Lower lobe of right lung (tissue), 2 donors: Measurements from ENCODE around the gene DLX5. TPM values are rescaled to one million over a fixed set of nuclear protein-coding genes. Genes with fewer than 3 reads are reported as not detected.

ENCODE experiments used
- ATAC-seq, 2 donors: fragments of 200-7000 bp; cut with Tn5 transposase; one replicate each; pipeline ENCODE4 v1.9.1; 2020 to 2022; ENCODE audit warnings: mild to moderate bottlenecking in 2 of 2, moderate library complexity in 2 of 2
- DNase-seq: peaks from one replicate; pipeline ENCODE4 v3.0.0-alpha.2; 2020
- H3K27ac ChIP-seq: fragments of 200-600 bp; one replicate; pipeline ENCODE4 v1.8.0; 2022
- H3K27me3 ChIP-seq: fragments of 200-600 bp; one replicate; pipeline ENCODE4 v1.8.0; 2022; ENCODE audit warnings: low read depth
- H3K36me3 ChIP-seq: fragments of 200-600 bp; one replicate; pipeline ENCODE4 v1.8.0; 2022; ENCODE audit warnings: mild to moderate bottlenecking
- H3K4me1 ChIP-seq: fragments of 200-600 bp; one replicate; pipeline ENCODE4 v1.8.0; 2022
- H3K4me3 ChIP-seq: fragments of 200-600 bp; one replicate; pipeline ENCODE4 v1.8.0; 2022; ENCODE audit warnings: mild to moderate bottlenecking
- H3K9me3 ChIP-seq: fragments of 200-600 bp; one replicate; pipeline ENCODE4 v1.8.0; 2022
- intact Hi-C: fragments of 100-400 bp; cut with DNase I; formaldehyde crosslinking; loops from one replicate; pipeline ENCODE4 v1.11.0; 2022
- total RNA-seq: library from RNA; stranded (reverse); fragmentation: NEBNext Ultra II Directional; extraction: Animal tissue kit (Norgen Biotek cat#: 25700); gene quantifications from one replicate; pipeline ENCODE4 v1.2.1, GENCODE V29; 2021
- TF ChIP-seq, protein P1 (sequence below): fragments of 200-600 bp; IDR thresholded peaks from one replicate; pipeline ENCODE4 v1.8.0; 2022; ENCODE audit warnings: antibody characterized with exemption, mild to moderate bottlenecking
- donor health status: DM: no; HTN: yes; CAD: no; lungs with severe emphysema.

DLX5 gene
- total RNA-seq, 1 donor from 2014 or later, result not detected

- H3K27me3 ChIP-seq, result peaks cover 98% of the 10 kb centered on the region
- H3K4me3 ChIP-seq, result no peak overlapping the region
- no peak overlapping the region for H3K27ac ChIP-seq
- ATAC-seq, result no peak
- H3K4me1 ChIP-seq, result peaks cover 11% of the 10 kb centered on the region
- H3K36me3 ChIP-seq, result no peaks in the 10 kb centered on the region
- DNase-seq, result no peak
- TF ChIP-seq, protein P1, sequence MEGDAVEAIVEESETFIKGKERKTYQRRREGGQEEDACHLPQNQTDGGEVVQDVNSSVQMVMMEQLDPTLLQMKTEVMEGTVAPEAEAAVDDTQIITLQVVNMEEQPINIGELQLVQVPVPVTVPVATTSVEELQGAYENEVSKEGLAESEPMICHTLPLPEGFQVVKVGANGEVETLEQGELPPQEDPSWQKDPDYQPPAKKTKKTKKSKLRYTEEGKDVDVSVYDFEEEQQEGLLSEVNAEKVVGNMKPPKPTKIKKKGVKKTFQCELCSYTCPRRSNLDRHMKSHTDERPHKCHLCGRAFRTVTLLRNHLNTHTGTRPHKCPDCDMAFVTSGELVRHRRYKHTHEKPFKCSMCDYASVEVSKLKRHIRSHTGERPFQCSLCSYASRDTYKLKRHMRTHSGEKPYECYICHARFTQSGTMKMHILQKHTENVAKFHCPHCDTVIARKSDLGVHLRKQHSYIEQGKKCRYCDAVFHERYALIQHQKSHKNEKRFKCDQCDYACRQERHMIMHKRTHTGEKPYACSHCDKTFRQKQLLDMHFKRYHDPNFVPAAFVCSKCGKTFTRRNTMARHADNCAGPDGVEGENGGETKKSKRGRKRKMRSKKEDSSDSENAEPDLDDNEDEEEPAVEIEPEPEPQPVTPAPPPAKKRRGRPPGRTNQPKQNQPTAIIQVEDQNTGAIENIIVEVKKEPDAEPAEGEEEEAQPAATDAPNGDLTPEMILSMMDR, result no peak
- no peaks in the 10 kb centered on the region for H3K9me3 ChIP-seq
- intact Hi-C loops, result no loop called here
Observed at GRCh38 chr7:97012365-97013133, 12.1 kb downstream of the DLX5 start.

DNA sequence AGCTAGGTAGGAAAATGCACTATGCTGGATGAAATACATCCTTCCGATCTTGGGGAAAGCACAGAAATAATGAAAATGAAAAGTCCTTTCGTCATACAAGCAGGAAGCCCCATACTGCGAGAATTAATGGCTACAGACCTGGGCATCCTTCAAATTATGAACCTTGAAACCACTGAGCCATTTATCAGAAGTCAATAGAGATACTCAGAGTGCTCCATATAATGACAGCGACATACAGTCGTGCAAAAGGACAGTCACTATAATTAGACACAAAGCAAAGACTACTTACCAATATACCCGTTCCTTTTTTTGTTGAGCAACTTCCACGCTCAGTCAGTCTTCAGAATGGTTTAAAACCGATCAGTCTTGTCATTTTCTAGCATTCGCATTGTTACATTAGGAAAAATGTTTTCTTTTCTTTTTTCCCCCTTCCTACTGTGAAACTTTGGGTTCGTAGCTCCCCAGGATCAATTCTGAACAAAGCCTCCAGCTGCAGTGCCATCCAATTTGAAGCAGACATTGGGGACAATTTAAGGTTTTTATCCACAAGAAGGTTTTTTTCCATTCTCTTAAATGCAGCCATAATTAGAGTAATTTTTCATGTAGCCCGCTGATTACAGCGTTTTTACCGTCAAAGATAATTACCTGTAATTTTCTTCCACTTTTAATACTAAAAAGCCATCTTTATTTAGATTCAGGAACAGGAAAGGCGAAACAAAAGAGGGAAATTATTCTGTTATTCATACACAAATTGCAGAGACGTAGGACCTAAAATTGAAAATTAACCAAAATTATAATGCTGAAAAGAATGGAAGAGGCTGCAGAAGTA, 12.9 kb downstream of the DLX5 start:
- ATAC-seq (no peak), DNase-seq (no peak)
- H3K27me3 ChIP-seq, result peaks cover 98% of the 10 kb centered on the region
- H3K4me1 ChIP-seq, result peaks cover 10% of the 10 kb centered on the region
- H3K36me3 ChIP-seq, result no peaks in the 10 kb centered on the region
- H3K9me3 ChIP-seq, result no peaks in the 10 kb centered on the region
- intact Hi-C loops, result no loop called here
- H3K27ac ChIP-seq, result no peak overlapping the region
- TF ChIP-seq, protein P1, result no peak
- H3K4me3 ChIP-seq, result no peak overlapping the region

DNA sequence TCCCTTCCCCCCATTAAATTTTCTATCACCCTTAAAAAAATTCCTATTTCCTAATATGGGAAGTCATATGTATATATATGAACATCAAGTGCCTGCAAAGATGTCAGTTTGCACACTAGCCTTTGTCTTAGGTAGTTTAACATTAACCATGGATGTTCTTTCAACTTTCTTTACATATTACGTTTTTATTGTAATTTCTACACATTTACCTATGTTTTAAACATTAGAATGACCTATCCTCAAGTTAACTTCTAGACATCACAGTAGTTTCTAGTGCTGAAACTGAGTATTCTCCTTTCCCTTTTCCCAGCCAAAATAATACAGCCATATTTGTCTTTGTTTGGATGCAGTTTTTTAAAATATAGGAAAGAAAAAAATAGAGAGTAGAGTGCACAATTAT, 13.5 kb downstream of the DLX5 start:
- Histone ChIP-seq H3K27me3 (peaks cover 98% of the 10 kb centered on the region), H3K36me3 (no peaks in the 10 kb centered on the region), H3K9me3 (no peaks in the 10 kb centered on the region), H3K27ac (no peak overlapping the region), H3K4me1 (peaks cover 7% of the 10 kb centered on the region), H3K4me3 (no peak overlapping the region)
- ATAC-seq (no peak), DNase-seq (no peak)
- intact Hi-C loops, result no loop called here
- TF ChIP-seq, protein P1, result no peak

DNA sequence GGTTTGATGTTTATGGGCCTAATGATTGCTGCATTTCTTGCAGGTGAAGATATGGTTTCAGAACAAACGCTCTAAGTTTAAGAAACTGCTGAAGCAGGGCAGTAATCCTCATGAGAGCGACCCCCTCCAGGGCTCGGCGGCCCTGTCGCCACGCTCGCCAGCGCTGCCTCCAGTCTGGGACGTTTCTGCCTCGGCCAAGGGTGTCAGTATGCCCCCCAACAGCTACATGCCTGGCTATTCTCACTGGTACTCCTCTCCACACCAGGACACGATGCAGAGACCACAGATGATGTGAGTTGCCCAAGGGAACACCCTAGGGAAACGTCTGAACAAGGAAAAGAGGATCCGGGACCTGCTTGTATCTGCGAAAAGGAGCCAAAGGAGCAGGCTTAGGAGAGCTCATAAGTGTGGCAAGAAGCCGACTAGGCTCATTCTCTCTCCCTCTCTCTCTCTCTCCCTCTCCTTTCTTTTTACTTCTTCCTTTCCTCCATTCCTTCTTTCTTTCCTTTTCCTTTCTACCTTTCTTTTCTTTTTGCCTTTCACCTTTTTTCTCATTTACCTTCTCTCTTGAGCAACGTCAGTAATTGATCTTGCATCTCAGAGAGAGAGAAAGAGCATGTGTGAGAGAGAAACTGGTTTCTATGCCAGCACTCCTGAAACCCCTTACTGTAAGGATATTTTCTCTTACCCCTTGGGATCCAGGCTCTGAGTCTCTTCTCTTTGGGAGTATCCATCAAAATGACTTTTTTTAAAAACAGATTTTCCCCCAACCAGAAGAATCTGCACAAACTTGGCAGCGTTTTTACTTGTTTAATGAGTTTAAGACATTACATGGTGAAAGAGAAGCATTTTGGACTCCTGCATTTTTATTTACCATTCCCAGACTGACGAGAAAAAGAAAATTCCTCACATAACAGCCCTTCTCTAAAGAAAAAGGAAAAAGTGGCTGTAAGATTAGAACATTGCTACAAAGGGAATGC, 14.6 kb downstream of the DLX5 start:
- intact Hi-C loops, result no loop called here
- TF ChIP-seq, protein P1, result no peak
- peaks cover 100% of the 10 kb centered on the region for H3K27me3 ChIP-seq
- DNase-seq, result no peak
- peaks cover 12% of the 10 kb centered on the region for H3K4me1 ChIP-seq
- H3K9me3 ChIP-seq, result no peaks in the 10 kb centered on the region
- no peak overlapping the region for H3K27ac ChIP-seq
- no peak overlapping the region for H3K4me3 ChIP-seq
- H3K36me3 ChIP-seq, result no peaks in the 10 kb centered on the region
- no peak for ATAC-seq

- intact Hi-C loops, result no loop called here
- Histone ChIP-seq H3K4me1 (peaks cover 13% of the 10 kb centered on the region), H3K27ac (no peak overlapping the region), H3K9me3 (no peaks in the 10 kb centered on the region), H3K27me3 (peaks cover 100% of the 10 kb centered on the region), H3K36me3 (no peaks in the 10 kb centered on the region), H3K4me3 (no peak overlapping the region)
- ATAC-seq (no peak), DNase-seq (no peak)
- TF ChIP-seq, protein P1, result no peak
Observed at GRCh38 chr7:97008275-97008917, 16.2 kb downstream of the DLX5 start.
